ENCODE results near the gene PPP1R14C.
"Not testable (repeated sequence)": the region's sequence is repeated elsewhere in the genome, so short reads cannot be mapped to it uniquely, and the experiment has no call there.

PPP1R14C gene

GRCh38 chr6:150220634-150221551, 78.0 kb downstream of the PPP1R14C start:
- no peak for DNase-seq (ENCODE audit: low read depth)

- no peak for DNase-seq (ENCODE audit: low read depth)
Measured at GRCh38 chr6:150224820-150225219, 82.0 kb downstream of the PPP1R14C start.

GRCh38 chr6:150227281-150227680, 84.4 kb downstream of the PPP1R14C start:
- no peak for DNase-seq (ENCODE audit: low read depth)

GRCh38 chr6:150228072-150228733, 85.4 kb downstream of the PPP1R14C start:
- DNase-seq (ENCODE audit: low read depth), result no peak

GRCh38 chr6:150229436-150230163, 86.8 kb downstream of the PPP1R14C start:
- no peak for DNase-seq (ENCODE audit: low read depth)

GRCh38 chr6:150230164-150230561, 87.3 kb downstream of the PPP1R14C start:
- DNase-seq (ENCODE audit: low read depth), result no peak

- DNase-seq (ENCODE audit: low read depth), result no peak
Measured at GRCh38 chr6:150230832-150231524, 88.1 kb downstream of the PPP1R14C start.

- no peak for DNase-seq (ENCODE audit: low read depth)
Measured at GRCh38 chr6:150231525-150231850, 88.6 kb downstream of the PPP1R14C start.

GRCh38 chr6:150233843-150234269, 91.0 kb downstream of the PPP1R14C start:
- DNase-seq (ENCODE audit: low read depth), result no peak

- DNase-seq (ENCODE audit: low read depth), result no peak
Measured at GRCh38 chr6:150235218-150235617, 92.4 kb downstream of the PPP1R14C start.

- no peak for DNase-seq (ENCODE audit: low read depth)
Measured at GRCh38 chr6:150236114-150236513, 93.3 kb downstream of the PPP1R14C start.

- no peak for DNase-seq (ENCODE audit: low read depth)
Measured at GRCh38 chr6:150236544-150236943, 93.7 kb downstream of the PPP1R14C start.

- no peak for DNase-seq (ENCODE audit: low read depth)
Measured at GRCh38 chr6:150237626-150238025, 94.8 kb downstream of the PPP1R14C start.

- no peak for DNase-seq (ENCODE audit: low read depth)
Measured at GRCh38 chr6:150238336-150238741, 95.5 kb downstream of the PPP1R14C start.

GRCh38 chr6:150238846-150239407, 96.1 kb downstream of the PPP1R14C start:
- no peak for DNase-seq (ENCODE audit: low read depth)

GRCh38 chr6:150241756-150242155, 98.9 kb downstream of the PPP1R14C start:
- not testable (repeated sequence) for DNase-seq (ENCODE audit: low read depth)

- no peak for DNase-seq (ENCODE audit: low read depth)
Measured at GRCh38 chr6:150243620-150244314, 100.9 kb downstream of the PPP1R14C start.

- DNase-seq (ENCODE audit: low read depth), result no peak
Measured at GRCh38 chr6:150245148-150245935, 102.5 kb downstream of the PPP1R14C start.

- DNase-seq (ENCODE audit: low read depth), result no peak
Measured at GRCh38 chr6:150247803-150248202, 105.0 kb downstream of the PPP1R14C start.

- no peak for DNase-seq (ENCODE audit: low read depth)
Measured at GRCh38 chr6:150248300-150248699, 105.5 kb downstream of the PPP1R14C start.

Measured in T-helper 22 cell (primary cell).